Panc1 (cell line): ENCODE measurements around the gene FBLN7.

Experiments used
- CTCF ChIP-seq: fragments of 450-650 bp; IDR thresholded peaks from 2 replicates; pipeline ENCODE4 v1.5.1; 2017; ENCODE audit warnings: mild to moderate bottlenecking
- POLR2AphosphoS5 ChIP-seq: IDR thresholded peaks from 2 replicates; pipeline ENCODE4 v1.6.1; 2012; ENCODE audit warnings: mild to moderate bottlenecking, low read depth, low read length, moderate library complexity

- TF ChIP-seq CTCF: no peak
- no peak for TF ChIP-seq POLR2AphosphoS5
These were observed 10.3 kb downstream of the FBLN7 start for GRCh38 chr2:112148477-112148876.
